T-helper 2 cell treated with Interferon-gamma antibody and Interleukin-4, amounts not matched to agents 5 μg/mL and 100 μg/mL, for 36 hours (primary cell): ENCODE results near the gene ANTXR2.
"Not testable (repeated sequence)": the region's sequence is repeated elsewhere in the genome, so short reads cannot be mapped to it uniquely, and the experiment has no call there.

Experiments used
- DNase-seq: peaks from one replicate; pipeline ENCODE4 v3.0.0; 2021; ENCODE audit warnings: low spot score
- H3K27ac Mint-ChIP-seq: one replicate; pipeline ENCODE4 v1.8.0; 2021; ENCODE audit warnings: mild to moderate bottlenecking, mixed read lengths
- H3K27me3 Mint-ChIP-seq: one replicate; pipeline ENCODE4 v1.8.0; 2021; ENCODE audit warnings: low read depth, mixed read lengths
- H3K36me3 Mint-ChIP-seq: one replicate; pipeline ENCODE4 v1.8.0; 2021; ENCODE audit warnings: low read depth, mixed read lengths
- H3K4me1 Mint-ChIP-seq: one replicate; pipeline ENCODE4 v1.8.0; 2021; ENCODE audit warnings: low read depth, mixed read lengths
- H3K4me3 Mint-ChIP-seq: one replicate; pipeline ENCODE4 v1.8.0; 2022; ENCODE audit warnings: mild to moderate bottlenecking, moderate library complexity, mixed read lengths
- H3K9me3 Mint-ChIP-seq: one replicate; pipeline ENCODE4 v1.8.0; 2021; ENCODE audit warnings: mixed read lengths

ANTXR2 gene

GRCh38 chr4:79907001-79907400 lies 166.0 kb downstream of the ANTXR2 start:
- DNase-seq: no peak
- Mint-ChIP-seq H3K4me3 (no peak overlapping the region), H3K9me3 (no peaks in the 10 kb centered on the region), H3K36me3 (peaks cover 23% of the 10 kb centered on the region), H3K4me1 (peaks cover 2% of the 10 kb centered on the region), H3K27me3 (no peaks in the 10 kb centered on the region), H3K27ac (no peak overlapping the region)

- DNase-seq: no peak
These were observed 166.7 kb downstream of the ANTXR2 start for GRCh38 chr4:79906303-79906702.

GRCh38 chr4:79905212-79905611 lies 167.8 kb downstream of the ANTXR2 start:
- peaks cover 23% of the 10 kb centered on the region for H3K36me3 Mint-ChIP-seq
- H3K4me1 Mint-ChIP-seq: peaks cover 2% of the 10 kb centered on the region
- no peaks in the 10 kb centered on the region for H3K9me3 Mint-ChIP-seq
- H3K4me3 Mint-ChIP-seq: no peak overlapping the region
- DNase-seq: no peak
- no peak overlapping the region for H3K27ac Mint-ChIP-seq
- H3K27me3 Mint-ChIP-seq: no peaks in the 10 kb centered on the region

More at GRCh38 chr4:79906303-79906702, 166.7 kb downstream of the ANTXR2 start:
- Mint-ChIP-seq H3K27me3 (no peaks in the 10 kb centered on the region), H3K4me3 (no peak overlapping the region), H3K4me1 (peaks cover 2% of the 10 kb centered on the region), H3K9me3 (no peaks in the 10 kb centered on the region), H3K27ac (no peak overlapping the region), H3K36me3 (peaks cover 23% of the 10 kb centered on the region)

- Mint-ChIP-seq H3K27ac (no peak overlapping the region), H3K4me1 (peaks cover 2% of the 10 kb centered on the region), H3K36me3 (peaks cover 23% of the 10 kb centered on the region), H3K27me3 (no peaks in the 10 kb centered on the region), H3K4me3 (no peak overlapping the region), H3K9me3 (no peaks in the 10 kb centered on the region)
- DNase-seq: no peak
These were observed 168.7 kb downstream of the ANTXR2 start for GRCh38 chr4:79904331-79904730.

GRCh38 chr4:79900182-79900581 lies 172.8 kb downstream of the ANTXR2 start:
- Mint-ChIP-seq H3K27ac (no peak overlapping the region), H3K27me3 (peaks cover 9% of the 10 kb centered on the region)

GRCh38 chr4:79899481-79899880 lies 173.5 kb downstream of the ANTXR2 start:
- Mint-ChIP-seq H3K27me3 (peaks cover 10% of the 10 kb centered on the region), H3K27ac (no peak overlapping the region), H3K4me3 (no peak overlapping the region), H3K9me3 (no peaks in the 10 kb centered on the region), H3K4me1 (no peaks in the 10 kb centered on the region), H3K36me3 (no peaks in the 10 kb centered on the region)
- DNase-seq: no peak

More at GRCh38 chr4:79900182-79900581, 172.8 kb downstream of the ANTXR2 start:
- H3K4me1 Mint-ChIP-seq: no peaks in the 10 kb centered on the region
- H3K36me3 Mint-ChIP-seq: no peaks in the 10 kb centered on the region
- no peaks in the 10 kb centered on the region for H3K9me3 Mint-ChIP-seq
- H3K4me3 Mint-ChIP-seq: no peak overlapping the region
- DNase-seq: no peak

GRCh38 chr4:79898055-79898454 lies 175.0 kb downstream of the ANTXR2 start:
- no peak overlapping the region for H3K27ac Mint-ChIP-seq
- peaks cover 12% of the 10 kb centered on the region for H3K27me3 Mint-ChIP-seq
- H3K9me3 Mint-ChIP-seq: no peaks in the 10 kb centered on the region
- H3K4me1 Mint-ChIP-seq: no peaks in the 10 kb centered on the region
- DNase-seq: no peak
- H3K36me3 Mint-ChIP-seq: no peaks in the 10 kb centered on the region
- H3K4me3 Mint-ChIP-seq: no peak overlapping the region

GRCh38 chr4:79897174-79897573 lies 175.9 kb downstream of the ANTXR2 start:
- Mint-ChIP-seq H3K4me3 (no peak overlapping the region), H3K9me3 (no peaks in the 10 kb centered on the region), H3K4me1 (no peaks in the 10 kb centered on the region), H3K27ac (no peak overlapping the region), H3K36me3 (no peaks in the 10 kb centered on the region), H3K27me3 (peaks cover 14% of the 10 kb centered on the region)
- DNase-seq: no peak

GRCh38 chr4:79893456-79893855 lies 179.6 kb downstream of the ANTXR2 start:
- H3K27ac Mint-ChIP-seq: no peak overlapping the region
- peaks cover 14% of the 10 kb centered on the region for H3K27me3 Mint-ChIP-seq
- no peak for DNase-seq
- no peaks in the 10 kb centered on the region for H3K36me3 Mint-ChIP-seq
- no peaks in the 10 kb centered on the region for H3K4me1 Mint-ChIP-seq
- no peak overlapping the region for H3K4me3 Mint-ChIP-seq
- no peaks in the 10 kb centered on the region for H3K9me3 Mint-ChIP-seq

GRCh38 chr4:79889026-79889425 lies 184.0 kb downstream of the ANTXR2 start:
- H3K4me3 Mint-ChIP-seq, H3K36me3 Mint-ChIP-seq, H3K9me3 Mint-ChIP-seq, H3K4me1 Mint-ChIP-seq, DNase-seq, H3K27me3 Mint-ChIP-seq, H3K27ac Mint-ChIP-seq: not testable (repeated sequence)

- Mint-ChIP-seq H3K27ac (no peak overlapping the region), H3K4me3 (no peak overlapping the region), H3K27me3 (peaks cover 3% of the 10 kb centered on the region), H3K36me3 (no peaks in the 10 kb centered on the region), H3K4me1 (no peaks in the 10 kb centered on the region), H3K9me3 (no peaks in the 10 kb centered on the region)
- DNase-seq: no peak
These were observed 186.5 kb downstream of the ANTXR2 start for GRCh38 chr4:79886557-79886956.

GRCh38 chr4:79886021-79886420 lies 187.0 kb downstream of the ANTXR2 start:
- DNase-seq: no peak
- H3K4me3 Mint-ChIP-seq: no peak overlapping the region
- no peaks in the 10 kb centered on the region for H3K9me3 Mint-ChIP-seq
- H3K27ac Mint-ChIP-seq: no peak overlapping the region
- H3K27me3 Mint-ChIP-seq: peaks cover 3% of the 10 kb centered on the region
- no peaks in the 10 kb centered on the region for H3K36me3 Mint-ChIP-seq
- H3K4me1 Mint-ChIP-seq: no peaks in the 10 kb centered on the region

- peaks cover 3% of the 10 kb centered on the region for H3K27me3 Mint-ChIP-seq
These were observed 189.7 kb downstream of the ANTXR2 start for GRCh38 chr4:79883290-79883689.

GRCh38 chr4:79882806-79883205 lies 190.2 kb downstream of the ANTXR2 start:
- Mint-ChIP-seq H3K9me3 (peaks cover 7% of the 10 kb centered on the region), H3K4me1 (no peaks in the 10 kb centered on the region), H3K27me3 (peaks cover 3% of the 10 kb centered on the region), H3K36me3 (no peaks in the 10 kb centered on the region), H3K27ac (no peak overlapping the region), H3K4me3 (no peak overlapping the region)
- no peak for DNase-seq

More at GRCh38 chr4:79883290-79883689, 189.7 kb downstream of the ANTXR2 start:
- Mint-ChIP-seq H3K9me3 (peaks cover 3% of the 10 kb centered on the region), H3K36me3 (no peaks in the 10 kb centered on the region), H3K4me1 (no peaks in the 10 kb centered on the region), H3K4me3 (no peak overlapping the region), H3K27ac (no peak overlapping the region)
- no peak for DNase-seq

GRCh38 chr4:79881407-79881806 lies 191.6 kb downstream of the ANTXR2 start:
- no peak overlapping the region for H3K4me3 Mint-ChIP-seq
- peaks cover 3% of the 10 kb centered on the region for H3K27me3 Mint-ChIP-seq
- no peaks in the 10 kb centered on the region for H3K4me1 Mint-ChIP-seq
- peaks cover 12% of the 10 kb centered on the region for H3K9me3 Mint-ChIP-seq
- DNase-seq: no peak
- no peak overlapping the region for H3K27ac Mint-ChIP-seq
- no peaks in the 10 kb centered on the region for H3K36me3 Mint-ChIP-seq
